GM23248 (cell line): Measurements from ENCODE around the gene NBPF3.

Experiments
- EZH2 ChIP-seq: fragments of 200-600 bp; sonication (generic); IDR thresholded peaks from 2 replicates; pipeline ENCODE4 v1.6.1; 2018; ENCODE audit warnings: antibody characterized with exemption, mild to moderate bottlenecking; ENCODE audit not compliant: insufficient read depth, poor library complexity, severe bottlenecking
- EZH2phosphoT487 ChIP-seq: fragments of 200-600 bp; sonication (generic); IDR thresholded peaks from 2 replicates; pipeline ENCODE4 v1.6.1; 2018; ENCODE audit warnings: antibody characterized with exemption, moderate library complexity, mild to moderate bottlenecking, low read depth; ENCODE audit not compliant: insufficient read depth

GRCh38 chr1:21494196-21494595 is 54.3 kb downstream of the NBPF3 start:
- TF ChIP-seq EZH2 (no peak), EZH2phosphoT487 (no peak)
